ENCODE data around the gene FMNL3. TPM values are rescaled to one million over a fixed set of nuclear protein-coding genes. Genes with fewer than 3 reads are reported as not detected.

FMNL3 gene
- total RNA-seq, 1 experiment from 2014 or later: 11.4 TPM

- no peak for DNase-seq
- H3K9me3 ChIP-seq (ENCODE audit: low read length): no peaks in the 10 kb centered on the region
- no peaks in the 10 kb centered on the region for H4K20me1 ChIP-seq (ENCODE audit: insufficient read depth, low read depth, low read length)
- H3K4me3 ChIP-seq (ENCODE audit: low read length): no peak overlapping the region
- peaks cover 37% of the 10 kb centered on the region for H3K4me1 ChIP-seq (ENCODE audit: low read length)
- H3K9me2 ChIP-seq (replicated peaks; ENCODE audit: insufficient read depth, low read length): no peaks in the 10 kb centered on the region
- no peak overlapping the region for H2AFZ ChIP-seq (ENCODE audit: low read length)
- H3K79me2 ChIP-seq (ENCODE audit: low read length): no peaks in the 10 kb centered on the region
- no peak overlapping the region for H3K27ac ChIP-seq (ENCODE audit: low read length)
- H3K4me2 ChIP-seq (ENCODE audit: low read depth, low read length, poor library complexity, severe bottlenecking): no peak overlapping the region
- H3K36me3 ChIP-seq (ENCODE audit: insufficient read depth, low read length): no peaks in the 10 kb centered on the region
- no peak overlapping the region for H3K9ac ChIP-seq (ENCODE audit: low read length)
- H3K27me3 ChIP-seq (ENCODE audit: low read length): no peaks in the 10 kb centered on the region
Measured at GRCh38 chr12:49667325-49668090, 39.7 kb downstream of the FMNL3 start.

- H3K27me3 ChIP-seq (ENCODE audit: low read length): no peaks in the 10 kb centered on the region
- peaks cover 40% of the 10 kb centered on the region for H3K4me1 ChIP-seq (ENCODE audit: low read length)
- no peaks in the 10 kb centered on the region for H3K79me2 ChIP-seq (ENCODE audit: low read length)
- no peak overlapping the region for H3K4me3 ChIP-seq (ENCODE audit: low read length)
- H3K4me2 ChIP-seq (ENCODE audit: low read depth, low read length, poor library complexity, severe bottlenecking): no peak overlapping the region
- H3K9ac ChIP-seq (ENCODE audit: low read length): no peak overlapping the region
- no peaks in the 10 kb centered on the region for H3K9me2 ChIP-seq (replicated peaks; ENCODE audit: insufficient read depth, low read length)
- H2AFZ ChIP-seq (ENCODE audit: low read length): no peak overlapping the region
- no peaks in the 10 kb centered on the region for H4K20me1 ChIP-seq (ENCODE audit: insufficient read depth, low read depth, low read length)
- no peaks in the 10 kb centered on the region for H3K9me3 ChIP-seq (ENCODE audit: low read length)
- DNase-seq: no peak
- no peaks in the 10 kb centered on the region for H3K36me3 ChIP-seq (ENCODE audit: insufficient read depth, low read length)
- H3K27ac ChIP-seq (ENCODE audit: low read length): no peak overlapping the region
Measured at GRCh38 chr12:49666176-49666575, 41.0 kb downstream of the FMNL3 start.

GRCh38 chr12:49665384-49665783 is 41.8 kb downstream of the FMNL3 start:
- H3K27ac ChIP-seq (ENCODE audit: low read length): no peak overlapping the region
- no peak overlapping the region for H3K9ac ChIP-seq (ENCODE audit: low read length)
- no peaks in the 10 kb centered on the region for H4K20me1 ChIP-seq (ENCODE audit: insufficient read depth, low read depth, low read length)
- no peak for DNase-seq
- H3K9me3 ChIP-seq (ENCODE audit: low read length): no peaks in the 10 kb centered on the region
- H3K36me3 ChIP-seq (ENCODE audit: insufficient read depth, low read length): no peaks in the 10 kb centered on the region
- H3K4me2 ChIP-seq (ENCODE audit: low read depth, low read length, poor library complexity, severe bottlenecking): no peak overlapping the region
- H3K4me3 ChIP-seq (ENCODE audit: low read length): no peak overlapping the region
- no peaks in the 10 kb centered on the region for H3K79me2 ChIP-seq (ENCODE audit: low read length)
- no peaks in the 10 kb centered on the region for H3K27me3 ChIP-seq (ENCODE audit: low read length)
- no peaks in the 10 kb centered on the region for H3K9me2 ChIP-seq (replicated peaks; ENCODE audit: insufficient read depth, low read length)
- no peak overlapping the region for H2AFZ ChIP-seq (ENCODE audit: low read length)
- H3K4me1 ChIP-seq (ENCODE audit: low read length): peaks cover 32% of the 10 kb centered on the region

GRCh38 chr12:49664591-49665239 is 42.5 kb downstream of the FMNL3 start:
- H3K4me3 ChIP-seq (ENCODE audit: low read length): no peak overlapping the region
- H3K4me2 ChIP-seq (ENCODE audit: low read depth, low read length, poor library complexity, severe bottlenecking): no peak overlapping the region
- no peak overlapping the region for H3K9ac ChIP-seq (ENCODE audit: low read length)

GRCh38 chr12:49664167-49664566 is 43.0 kb downstream of the FMNL3 start:
- H3K4me3 ChIP-seq (ENCODE audit: low read length): no peak overlapping the region

More at GRCh38 chr12:49664591-49665239, 42.5 kb downstream of the FMNL3 start:
- H3K36me3 ChIP-seq (ENCODE audit: insufficient read depth, low read length): no peaks in the 10 kb centered on the region
- no peaks in the 10 kb centered on the region for H4K20me1 ChIP-seq (ENCODE audit: insufficient read depth, low read depth, low read length)
- no peaks in the 10 kb centered on the region for H3K9me3 ChIP-seq (ENCODE audit: low read length)
- peaks cover 27% of the 10 kb centered on the region for H3K4me1 ChIP-seq (ENCODE audit: low read length)
- DNase-seq: no peak
- no peak overlapping the region for H2AFZ ChIP-seq (ENCODE audit: low read length)
- H3K27ac ChIP-seq (ENCODE audit: low read length): no peak overlapping the region
- no peaks in the 10 kb centered on the region for H3K9me2 ChIP-seq (replicated peaks; ENCODE audit: insufficient read depth, low read length)
- H3K79me2 ChIP-seq (ENCODE audit: low read length): no peaks in the 10 kb centered on the region
- H3K27me3 ChIP-seq (ENCODE audit: low read length): no peaks in the 10 kb centered on the region

GRCh38 chr12:49662998-49663843 is 44.0 kb downstream of the FMNL3 start:
- peak overlapping the region; percentile 58 for H3K9ac ChIP-seq (ENCODE audit: low read length)
- H3K27ac ChIP-seq (ENCODE audit: low read length): peak overlapping the region; percentile 63
- peak overlapping the region; percentile 57 for H3K4me2 ChIP-seq (ENCODE audit: low read depth, low read length, poor library complexity, severe bottlenecking)
- peak overlapping the region; percentile 38; the same call in 1 of the 2 replicates for H3K4me3 ChIP-seq (ENCODE audit: low read length)
- no peaks in the 10 kb centered on the region for H3K9me2 ChIP-seq (replicated peaks; ENCODE audit: insufficient read depth, low read length)
- H4K20me1 ChIP-seq (ENCODE audit: insufficient read depth, low read depth, low read length): no peaks in the 10 kb centered on the region
- peaks cover 27% of the 10 kb centered on the region for H3K4me1 ChIP-seq (ENCODE audit: low read length)
- H2AFZ ChIP-seq (ENCODE audit: low read length): 0 out of 2 replicates have a peak overlapping the region, but pooled peaks have one; percentile 33
- no peaks in the 10 kb centered on the region for H3K36me3 ChIP-seq (ENCODE audit: insufficient read depth, low read length)
- H3K27me3 ChIP-seq (ENCODE audit: low read length): no peaks in the 10 kb centered on the region
- no peaks in the 10 kb centered on the region for H3K79me2 ChIP-seq (ENCODE audit: low read length)
- no peaks in the 10 kb centered on the region for H3K9me3 ChIP-seq (ENCODE audit: low read length)
- DNase-seq: peak; percentile 95

More at GRCh38 chr12:49664167-49664566, 43.0 kb downstream of the FMNL3 start:
- no peak for DNase-seq
- no peak overlapping the region for H3K27ac ChIP-seq (ENCODE audit: low read length)
- H3K9me3 ChIP-seq (ENCODE audit: low read length): no peaks in the 10 kb centered on the region
- no peaks in the 10 kb centered on the region for H3K27me3 ChIP-seq (ENCODE audit: low read length)
- no peaks in the 10 kb centered on the region for H3K9me2 ChIP-seq (replicated peaks; ENCODE audit: insufficient read depth, low read length)
- no peaks in the 10 kb centered on the region for H4K20me1 ChIP-seq (ENCODE audit: insufficient read depth, low read depth, low read length)
- H3K4me1 ChIP-seq (ENCODE audit: low read length): peaks cover 27% of the 10 kb centered on the region
- no peak overlapping the region for H2AFZ ChIP-seq (ENCODE audit: low read length)
- H3K79me2 ChIP-seq (ENCODE audit: low read length): no peaks in the 10 kb centered on the region
- no peaks in the 10 kb centered on the region for H3K36me3 ChIP-seq (ENCODE audit: insufficient read depth, low read length)
- H3K4me2 ChIP-seq (ENCODE audit: low read depth, low read length, poor library complexity, severe bottlenecking): no peak overlapping the region
- no peak overlapping the region for H3K9ac ChIP-seq (ENCODE audit: low read length)

GRCh38 chr12:49661746-49662145 is 45.5 kb downstream of the FMNL3 start:
- H4K20me1 ChIP-seq (ENCODE audit: insufficient read depth, low read depth, low read length): no peaks in the 10 kb centered on the region
- no peaks in the 10 kb centered on the region for H3K9me2 ChIP-seq (replicated peaks; ENCODE audit: insufficient read depth, low read length)
- no peaks in the 10 kb centered on the region for H3K79me2 ChIP-seq (ENCODE audit: low read length)
- H3K4me3 ChIP-seq (ENCODE audit: low read length): no peak overlapping the region
- no peak for DNase-seq
- no peak overlapping the region for H2AFZ ChIP-seq (ENCODE audit: low read length)
- no peak overlapping the region for H3K27ac ChIP-seq (ENCODE audit: low read length)
- H3K9me3 ChIP-seq (ENCODE audit: low read length): no peaks in the 10 kb centered on the region
- H3K9ac ChIP-seq (ENCODE audit: low read length): no peak overlapping the region
- peaks cover 27% of the 10 kb centered on the region for H3K4me1 ChIP-seq (ENCODE audit: low read length)
- H3K36me3 ChIP-seq (ENCODE audit: insufficient read depth, low read length): no peaks in the 10 kb centered on the region
- H3K27me3 ChIP-seq (ENCODE audit: low read length): no peaks in the 10 kb centered on the region
- H3K4me2 ChIP-seq (ENCODE audit: low read depth, low read length, poor library complexity, severe bottlenecking): no peak overlapping the region

GRCh38 chr12:49661191-49661590 is 46.0 kb downstream of the FMNL3 start:
- Histone ChIP-seq H3K27ac (ENCODE audit: low read length) (no peak overlapping the region), H3K79me2 (ENCODE audit: low read length) (no peaks in the 10 kb centered on the region), H4K20me1 (ENCODE audit: insufficient read depth, low read depth, low read length) (no peaks in the 10 kb centered on the region), H2AFZ (ENCODE audit: low read length) (no peak overlapping the region), H3K4me2 (ENCODE audit: low read depth, low read length, poor library complexity, severe bottlenecking) (no peak overlapping the region), H3K27me3 (ENCODE audit: low read length) (no peaks in the 10 kb centered on the region), H3K9ac (ENCODE audit: low read length) (no peak overlapping the region), H3K36me3 (ENCODE audit: insufficient read depth, low read length) (no peaks in the 10 kb centered on the region), H3K4me1 (ENCODE audit: low read length) (peaks cover 27% of the 10 kb centered on the region), H3K9me2 (replicated peaks; ENCODE audit: insufficient read depth, low read length) (no peaks in the 10 kb centered on the region), H3K9me3 (ENCODE audit: low read length) (no peaks in the 10 kb centered on the region), H3K4me3 (ENCODE audit: low read length) (no peak overlapping the region)
- DNase-seq: no peak

Measured in Karpas-422 (cell line).